HEK293 (cell line): ENCODE measurements around the gene POLD4.

ENCODE experiments used
- AEBP2 ChIP-seq: fragments of 450-650 bp; formaldehyde crosslinking; IDR thresholded peaks from 2 replicates; pipeline ENCODE4 v1.5.1; 2016; ENCODE audit warnings: missing biosample characterization, missing genetic modification characterization, borderline replicate concordance
- ATF2 ChIP-seq: fragments of 450-650 bp; formaldehyde crosslinking; IDR thresholded peaks from 2 replicates; pipeline ENCODE4 v1.5.1; 2016; ENCODE audit warnings: missing biosample characterization, missing genetic modification characterization, low read depth
- CTCF ChIP-seq: fragments of 450-650 bp; formaldehyde crosslinking; IDR thresholded peaks from 2 replicates; pipeline ENCODE4 v1.5.1; 2016; ENCODE audit warnings: missing biosample characterization, missing genetic modification characterization
- REST ChIP-seq: fragments of 450-650 bp; formaldehyde crosslinking; IDR thresholded peaks from 2 replicates; pipeline ENCODE4 v1.5.1; 2016; ENCODE audit warnings: missing biosample characterization, missing genetic modification characterization
- TSHZ1 ChIP-seq: fragments of 450-650 bp; formaldehyde crosslinking; IDR thresholded peaks from 2 replicates; pipeline ENCODE4 v1.5.1; 2016; ENCODE audit warnings: missing biosample characterization, missing genetic modification characterization, borderline replicate concordance
- WT1 ChIP-seq: fragments of 450-650 bp; formaldehyde crosslinking; IDR thresholded peaks from 2 replicates; pipeline ENCODE4 v1.5.1; 2016; ENCODE audit warnings: missing biosample characterization, missing genetic modification characterization
- ZBTB7A ChIP-seq: fragments of 450-650 bp; formaldehyde crosslinking; IDR thresholded peaks from 2 replicates; pipeline ENCODE4 v1.5.1; 2016; ENCODE audit warnings: low read depth, missing biosample characterization, missing genetic modification characterization
- ZNF146 ChIP-seq: fragments of 450-650 bp; formaldehyde crosslinking; IDR thresholded peaks from 2 replicates; pipeline ENCODE4 v1.5.1; 2016; ENCODE audit warnings: missing biosample characterization, missing genetic modification characterization
- ZNF362 ChIP-seq: fragments of 450-650 bp; formaldehyde crosslinking; IDR thresholded peaks from 2 replicates; pipeline ENCODE4 v1.5.1; 2016; ENCODE audit warnings: missing biosample characterization, missing genetic modification characterization
- ZNF488 ChIP-seq: fragments of 450-650 bp; formaldehyde crosslinking; IDR thresholded peaks from 2 replicates; pipeline ENCODE4 v1.5.1; 2016; ENCODE audit warnings: missing biosample characterization, missing genetic modification characterization

- TF ChIP-seq ZNF146 (no peak), CTCF (tag by site-specific recombination) (no peak), REST (no peak), ATF2 (tag by site-specific recombination) (no peak), AEBP2 (tag by site-specific recombination) (no peak), TSHZ1 (no peak), ZNF362 (no peak), ZBTB7A (tag by site-specific recombination) (no peak), ZNF488 (tag by site-specific recombination) (no peak), WT1 (tag by site-specific recombination) (no peak)
Measured at GRCh38 chr11:67320011-67320410, 33.3 kb downstream of the POLD4 start.
